ENCODE results near the gene LMNTD2. TPM values are rescaled to one million over a fixed set of nuclear protein-coding genes. Genes with fewer than 3 reads are reported as not detected.
A peak's percentile ranks its signal among the peaks of the same experiment; 100 is the strongest.

Gene LMNTD2
- total RNA-seq, 1 experiment from 2014 or later, result 0.23 TPM

DNA sequence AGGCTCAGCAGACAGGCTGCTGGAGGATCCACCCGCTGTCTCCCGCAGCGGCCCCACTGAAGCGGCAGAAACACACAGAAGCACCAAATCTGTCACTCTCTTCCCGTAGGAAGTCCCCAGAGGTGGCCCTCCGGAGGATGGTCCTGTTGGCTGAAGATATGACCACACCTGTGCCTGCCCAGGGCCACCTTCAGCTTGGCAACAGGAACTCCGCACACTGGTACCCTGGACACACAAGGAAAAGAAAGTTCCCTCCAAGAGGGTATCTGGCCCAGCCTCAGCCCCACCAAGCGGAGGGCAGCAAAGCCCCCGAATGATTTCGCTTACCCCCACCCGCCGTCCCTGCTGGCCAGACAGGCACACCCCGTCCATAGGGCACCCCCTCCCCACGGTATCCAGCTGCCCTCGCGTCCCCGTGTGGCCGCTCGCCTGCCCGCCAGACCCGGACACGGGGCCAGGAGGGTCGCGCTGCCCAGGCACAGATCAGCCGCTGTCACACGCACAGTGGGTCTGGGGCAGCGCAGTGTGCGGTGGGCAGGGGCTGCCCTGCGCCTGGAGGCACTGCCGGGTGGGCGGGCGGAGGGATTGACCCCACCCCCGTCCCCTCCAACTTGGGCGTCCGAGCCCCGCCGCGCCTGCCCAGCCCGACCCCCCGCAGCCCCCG, 7.2 kb upstream of the LMNTD2 start:
- no peak for DNase-seq (ENCODE audit: low read depth)

GRCh38 chr11:567011-567628, 6.6 kb upstream of the LMNTD2 start:
- DNase-seq (ENCODE audit: low read depth), result no peak

- no peak for DNase-seq (ENCODE audit: low read depth)
Measured at GRCh38 chr11:565921-566509, 5.5 kb upstream of the LMNTD2 start.

DNA sequence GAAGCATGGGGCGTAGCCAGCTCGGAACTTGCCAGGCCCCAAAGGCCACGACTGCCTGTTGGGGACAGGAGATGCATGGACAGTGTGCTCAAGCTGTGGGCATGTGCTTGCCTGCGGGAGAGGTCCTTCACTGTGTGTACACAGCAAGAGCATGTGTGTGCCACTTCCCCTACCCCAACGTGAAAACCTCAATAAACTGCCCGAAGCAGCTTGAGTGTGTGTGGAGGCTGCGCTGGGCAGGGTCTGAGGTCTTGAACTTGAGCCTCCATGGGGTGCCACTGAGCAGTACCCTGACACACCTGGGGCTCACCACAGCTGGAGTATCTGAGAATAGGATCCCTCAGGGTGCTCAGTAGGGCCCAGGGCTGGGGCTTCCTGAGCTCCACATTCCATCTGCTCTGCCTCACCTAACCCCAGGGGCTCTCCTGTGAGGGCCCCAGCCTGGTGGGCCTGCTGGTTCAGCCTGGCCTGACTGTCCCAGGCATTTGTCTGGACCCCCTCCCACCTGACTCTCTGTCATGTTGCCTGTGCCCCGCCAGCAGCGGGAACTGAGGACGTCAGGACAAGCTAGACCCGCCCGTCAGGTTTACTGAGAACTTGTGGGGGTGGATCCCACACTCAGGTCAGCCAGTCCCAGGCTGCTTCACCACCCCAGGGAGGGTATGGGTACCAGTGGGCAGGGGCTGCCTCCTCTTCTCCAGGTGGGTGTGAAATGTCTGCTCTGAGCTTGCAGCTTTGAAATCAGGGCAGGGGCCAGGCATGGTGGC, 3.5 kb upstream of the LMNTD2 start:
- no peak for DNase-seq (ENCODE audit: low read depth)

DNA sequence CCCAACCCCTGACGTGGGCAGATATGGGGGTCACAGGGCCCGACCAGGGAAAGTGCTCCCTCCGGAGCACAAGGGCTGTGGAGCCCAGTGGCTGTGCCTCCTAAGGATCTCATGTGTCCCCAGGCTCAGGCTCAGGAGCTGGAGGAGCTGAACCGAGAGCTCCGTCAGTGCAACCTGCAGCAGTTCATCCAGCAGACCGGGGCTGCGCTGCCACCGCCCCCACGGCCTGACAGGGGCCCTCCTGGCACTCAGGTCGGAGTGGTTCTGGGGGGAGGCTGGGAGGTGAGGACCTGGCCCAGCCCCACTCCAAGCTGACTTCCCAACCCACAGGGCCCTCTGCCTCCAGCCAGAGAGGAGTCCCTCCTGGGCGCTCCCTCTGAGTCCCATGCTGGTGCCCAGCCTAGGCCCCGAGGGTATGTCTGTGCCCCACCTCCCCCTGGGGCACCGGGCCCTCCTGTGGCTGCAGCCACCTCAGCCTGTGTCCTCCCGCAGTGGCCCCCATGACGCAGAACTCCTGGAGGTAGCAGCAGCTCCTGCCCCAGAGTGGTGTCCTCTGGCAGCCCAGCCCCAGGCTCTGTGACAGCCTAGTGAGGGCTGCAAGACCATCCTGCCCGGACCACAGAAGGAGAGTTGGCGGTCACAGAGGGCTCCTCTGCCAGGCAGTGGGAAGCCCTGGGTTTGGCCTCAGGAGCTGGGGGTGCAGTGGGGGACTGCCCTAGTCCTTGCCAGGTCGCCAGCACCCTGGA, 2.7 kb upstream of the LMNTD2 start:
- no peak for DNase-seq (ENCODE audit: low read depth)

GRCh38 chr11:562046-562645, 1.6 kb upstream of the LMNTD2 start:
- DNase-seq (ENCODE audit: low read depth), result no peak

GRCh38 chr11:561148-562003, 838 bp upstream of the LMNTD2 start:
- DNase-seq (ENCODE audit: low read depth), result peak; percentile 63

- no peak for DNase-seq (ENCODE audit: low read depth)
Measured at GRCh38 chr11:559712-560304, 730 bp downstream of the LMNTD2 start.

DNA sequence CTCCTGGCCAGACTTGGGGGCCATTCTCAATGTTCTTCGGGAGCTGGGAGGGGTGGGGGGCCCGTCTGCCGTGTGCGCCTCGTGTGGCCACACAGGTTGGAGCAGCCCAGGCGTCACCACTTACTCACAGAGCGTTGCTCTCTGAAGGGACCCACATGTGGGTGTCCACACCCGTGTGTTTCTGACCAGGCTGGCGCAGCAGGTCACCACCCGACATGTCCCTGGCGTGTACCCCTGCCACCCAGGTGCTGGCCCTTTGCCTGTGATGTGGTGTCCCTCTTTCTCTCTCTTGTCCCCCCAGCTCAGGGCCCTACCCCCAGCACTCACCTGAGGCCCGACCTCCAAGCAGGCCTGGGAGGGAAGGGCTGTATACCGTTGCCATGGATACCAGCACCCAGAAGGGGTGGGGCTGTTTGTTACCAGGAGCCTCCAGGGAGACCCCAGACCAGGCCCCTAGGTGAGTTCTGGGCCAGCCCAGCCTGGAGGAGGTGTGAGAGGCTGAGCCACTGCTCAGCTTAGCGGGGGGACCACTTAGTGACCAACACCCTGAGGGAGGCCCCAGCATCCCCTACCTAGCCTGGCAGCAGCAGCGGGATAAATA, 1.4 kb downstream of the LMNTD2 start:
- no peak for DNase-seq (ENCODE audit: low read depth)

DNA sequence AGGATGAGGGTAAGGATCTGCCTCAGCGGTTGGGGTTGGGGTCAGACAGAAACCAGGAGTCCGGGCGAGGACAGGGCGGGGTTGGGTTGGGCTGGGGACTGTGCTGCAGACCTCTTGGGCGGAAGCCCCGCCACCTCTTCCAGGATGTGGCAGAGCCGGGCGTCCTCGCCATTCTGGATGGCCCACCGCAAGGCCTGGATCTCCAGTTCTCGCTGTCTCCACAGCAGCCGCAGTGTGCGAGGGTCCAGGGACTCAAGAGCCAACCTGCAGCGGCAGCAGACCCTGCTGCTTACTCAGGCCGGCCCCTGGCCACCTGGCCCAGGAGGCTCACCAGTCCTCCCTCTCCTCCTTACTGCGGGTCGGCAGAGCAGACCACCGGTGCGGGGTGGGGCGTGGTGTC, 2.0 kb downstream of the LMNTD2 start:
- no peak for DNase-seq (ENCODE audit: low read depth)

DNA sequence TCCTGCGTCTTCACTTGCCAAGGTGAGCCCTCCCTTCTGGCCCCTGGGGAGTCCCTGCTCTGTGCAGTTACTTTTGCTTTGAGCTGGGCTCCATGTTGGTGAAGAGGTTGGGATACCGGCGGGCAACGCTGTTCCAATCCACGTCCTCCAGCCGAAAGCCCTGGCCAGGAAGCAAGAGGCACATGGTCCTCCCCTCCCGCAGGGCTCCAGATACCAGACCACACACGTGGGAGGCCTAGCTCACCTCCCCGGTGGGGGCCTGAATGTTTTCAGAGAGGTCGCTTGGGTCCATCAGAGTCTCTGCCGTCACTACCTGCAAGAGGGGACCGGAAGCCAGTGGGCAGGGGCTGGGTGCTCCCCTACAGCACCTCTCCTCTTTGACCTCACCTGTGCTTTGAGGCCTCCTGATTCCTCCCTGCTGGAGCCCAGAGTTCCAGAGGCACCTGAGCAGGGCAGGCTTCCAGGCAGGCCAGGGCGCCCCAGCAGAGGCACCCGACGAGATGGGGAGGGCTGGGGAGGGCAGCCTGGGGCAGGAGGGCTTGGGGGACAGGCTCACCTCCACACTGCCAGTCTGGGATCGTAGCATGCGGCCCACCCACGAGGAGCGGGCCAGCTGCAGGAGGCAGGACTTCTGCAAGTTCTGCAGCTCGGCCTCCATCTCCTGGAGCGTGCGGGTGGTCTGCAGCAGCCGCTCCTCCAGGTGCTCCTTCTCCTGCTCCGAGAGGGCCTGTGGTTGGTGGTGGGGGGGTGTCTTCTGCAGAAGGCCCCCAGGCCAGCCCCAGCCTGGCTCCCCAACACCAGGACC, 3.0 kb downstream of the LMNTD2 start:
- no peak for DNase-seq (ENCODE audit: low read depth)

DNA sequence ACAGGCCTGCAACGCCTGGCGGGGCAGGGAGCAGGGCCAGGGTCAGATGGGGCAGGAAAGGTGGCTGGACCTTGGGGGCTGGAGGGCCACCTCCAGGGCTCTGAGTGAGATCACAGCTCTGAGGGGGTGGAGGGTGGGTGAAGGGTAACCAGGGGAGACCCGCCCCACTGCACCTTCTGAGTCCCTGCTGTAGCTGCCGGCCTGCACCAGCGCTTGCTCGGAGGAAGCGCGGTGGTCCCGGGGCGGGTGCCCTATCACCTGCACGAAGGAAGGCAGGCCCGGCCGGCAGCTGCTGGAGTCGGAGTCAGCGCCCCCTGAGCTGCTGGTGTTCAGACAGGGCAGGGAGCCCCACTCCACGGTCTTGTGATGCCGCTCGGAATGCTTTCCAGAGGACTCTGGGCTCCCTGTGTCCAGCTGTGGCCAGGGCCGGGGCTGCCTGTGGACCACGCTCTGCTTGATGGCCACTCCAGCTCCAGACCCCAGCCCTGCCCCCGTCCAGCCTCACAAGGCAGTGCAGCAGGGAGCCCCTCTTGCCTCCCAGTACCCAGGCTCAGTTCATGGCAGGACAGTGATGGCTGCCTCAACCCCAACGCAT, 3.8 kb downstream of the LMNTD2 start:
- DNase-seq (ENCODE audit: low read depth), result no peak

- no peak for DNase-seq (ENCODE audit: low read depth)
Measured at GRCh38 chr11:555780-556661, 4.5 kb downstream of the LMNTD2 start.

DNA sequence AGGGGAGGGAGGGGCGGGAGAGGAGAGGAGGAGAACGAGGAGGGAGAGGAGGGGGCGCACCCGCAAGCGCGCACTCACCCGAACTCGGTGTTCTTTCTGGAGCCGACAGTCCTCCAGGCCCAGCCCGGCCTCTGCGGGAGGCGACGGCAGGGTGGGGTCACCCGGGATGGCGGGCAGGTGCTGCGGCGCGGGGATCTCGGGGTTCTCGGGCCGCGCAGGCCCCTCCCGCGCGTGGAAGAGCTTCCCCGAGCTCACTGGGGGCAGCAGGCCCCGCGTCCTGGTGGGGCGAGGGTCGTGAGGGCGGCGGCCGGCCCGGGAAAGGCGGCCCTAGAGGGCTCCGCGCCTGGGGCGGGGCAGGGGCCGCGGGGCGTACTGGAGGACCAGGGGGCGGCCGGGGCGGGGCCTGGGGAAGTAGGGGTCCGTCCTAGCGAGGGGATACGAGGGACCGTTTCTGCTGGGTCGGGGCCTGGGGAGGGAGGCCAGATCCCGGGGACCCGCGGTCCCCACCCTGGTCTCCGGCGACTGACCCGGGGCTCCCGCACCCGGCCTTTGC, 5.2 kb downstream of the LMNTD2 start:
- no peak for DNase-seq (ENCODE audit: low read depth)

DNA sequence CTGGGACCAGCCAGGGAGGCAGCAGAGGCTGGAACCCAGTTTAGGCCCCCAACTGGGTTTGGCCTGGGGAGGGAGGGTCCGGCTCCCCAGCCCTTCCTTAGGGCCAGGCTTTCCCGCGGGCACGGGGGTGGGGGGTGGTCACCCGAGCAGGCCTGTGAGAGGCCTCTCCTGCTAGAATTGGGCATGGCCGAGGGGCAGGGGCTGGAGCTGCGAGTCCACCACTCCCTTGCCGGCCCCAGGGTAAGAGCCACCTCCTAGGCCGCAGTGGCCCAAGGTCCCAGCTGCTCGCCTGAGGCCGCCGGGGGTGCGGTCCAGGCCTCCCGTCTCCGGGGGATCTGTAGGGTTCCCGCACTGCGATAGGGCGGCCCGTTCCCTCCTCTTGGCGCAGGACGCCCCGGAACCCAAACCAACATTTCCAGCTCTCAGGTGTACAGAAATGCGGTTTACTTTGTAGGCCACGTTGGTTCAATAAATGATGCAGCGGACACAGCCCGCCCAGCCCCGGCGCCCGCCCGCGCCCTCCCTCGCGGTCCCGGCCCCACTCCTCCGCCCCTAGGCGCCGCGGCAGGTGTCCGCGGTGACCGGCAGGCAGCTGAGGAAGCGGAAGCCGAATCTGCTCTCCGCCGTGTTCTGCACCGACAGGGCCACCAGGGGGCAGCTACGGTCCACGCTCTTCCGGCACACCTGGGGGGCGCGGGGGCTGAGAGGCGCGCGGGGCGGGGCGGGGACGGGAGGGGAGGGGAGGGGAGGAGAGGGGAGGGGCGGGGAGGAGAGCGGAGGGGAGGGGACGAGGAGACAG, 5.9 kb downstream of the LMNTD2 start:
- DNase-seq (ENCODE audit: low read depth), result peak; percentile 77

DNA sequence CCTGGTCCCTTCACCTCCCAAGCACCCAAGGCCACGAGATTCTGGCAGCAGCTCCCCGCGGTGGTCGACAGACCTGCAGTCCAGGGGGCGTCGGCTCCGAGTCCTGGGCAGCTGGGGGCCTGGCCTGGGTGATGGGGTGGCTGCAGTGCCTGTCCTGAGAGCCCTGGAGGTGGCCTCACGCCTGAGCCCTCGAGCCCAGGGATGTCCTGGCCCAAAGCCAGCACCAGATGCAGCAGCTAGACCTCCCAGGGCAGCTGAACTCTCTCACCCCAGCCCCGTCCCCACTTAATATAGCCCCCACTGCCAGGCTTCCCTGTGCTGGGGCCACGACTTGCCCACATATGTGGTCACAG, 6.6 kb downstream of the LMNTD2 start:
- DNase-seq (ENCODE audit: low read depth), result no peak
